ENCODE results near the gene NCKAP5. TPM values are rescaled to one million over a fixed set of nuclear protein-coding genes. Genes with fewer than 3 reads are reported as not detected.

The NCKAP5 gene
- total RNA-seq, 1 donor from 2014 or later, result 33.3 TPM

- DNase-seq, result peak; percentile 86
These were observed 189.2 kb downstream of the NCKAP5 start for GRCh38 chr2:133378928-133379549.

GRCh38 chr2:133378386-133378785 is 189.9 kb downstream of the NCKAP5 start:
- DNase-seq, result no peak

GRCh38 chr2:133377599-133377998 is 190.7 kb downstream of the NCKAP5 start:
- no peak for DNase-seq

- DNase-seq, result peak; percentile 63
These were observed 191.2 kb downstream of the NCKAP5 start for GRCh38 chr2:133377021-133377481.

- no peak for DNase-seq
These were observed 193.5 kb downstream of the NCKAP5 start for GRCh38 chr2:133374781-133375180.

GRCh38 chr2:133371286-133371685 is 197.0 kb downstream of the NCKAP5 start:
- DNase-seq, result no peak

- no peak for DNase-seq
These were observed 198.2 kb downstream of the NCKAP5 start for GRCh38 chr2:133369901-133370658.

- no peak for DNase-seq
These were observed 203.1 kb downstream of the NCKAP5 start for GRCh38 chr2:133365117-133365516.

GRCh38 chr2:133364636-133365035 is 203.6 kb downstream of the NCKAP5 start:
- no peak for DNase-seq

- DNase-seq, result no peak
These were observed 204.4 kb downstream of the NCKAP5 start for GRCh38 chr2:133363884-133364283.

- DNase-seq, result peak; percentile 93
These were observed 206.2 kb downstream of the NCKAP5 start for GRCh38 chr2:133362061-133362476.

- no peak for DNase-seq
These were observed 207.4 kb downstream of the NCKAP5 start for GRCh38 chr2:133360882-133361281.

- DNase-seq, result no peak
These were observed 208.1 kb downstream of the NCKAP5 start for GRCh38 chr2:133360190-133360589.

- DNase-seq, result peak; percentile 71
These were observed 215.5 kb downstream of the NCKAP5 start for GRCh38 chr2:133352719-133353118.

GRCh38 chr2:133346654-133347053 is 221.6 kb downstream of the NCKAP5 start:
- no peak for DNase-seq

- DNase-seq, result no peak
These were observed 222.6 kb downstream of the NCKAP5 start for GRCh38 chr2:133345638-133346037.

- no peak for DNase-seq
These were observed 223.4 kb downstream of the NCKAP5 start for GRCh38 chr2:133344849-133345248.

GRCh38 chr2:133343018-133343352 is 225.3 kb downstream of the NCKAP5 start:
- DNase-seq, result no peak

GRCh38 chr2:133342286-133343017 is 225.8 kb downstream of the NCKAP5 start:
- DNase-seq, result no peak

GRCh38 chr2:133341575-133341974 is 226.7 kb downstream of the NCKAP5 start:
- no peak for DNase-seq

- no peak for DNase-seq
These were observed 230.0 kb downstream of the NCKAP5 start for GRCh38 chr2:133338224-133338623.

- DNase-seq, result no peak
These were observed 233.3 kb downstream of the NCKAP5 start for GRCh38 chr2:133334923-133335322.

GRCh38 chr2:133333181-133333580 is 235.1 kb downstream of the NCKAP5 start:
- no peak for DNase-seq

Data from skin of body (tissue), 2 donors.